HG02588 (cell line): Measurements from ENCODE around the gene ARX.

ENCODE experiments used
- ATAC-seq: cut with Tn5 transposase; IDR thresholded peaks from one replicate; pipeline ENCODE4 v1.9.1; 2021; ENCODE audit warnings: mild to moderate bottlenecking, moderate library complexity; ENCODE audit not compliant: unreplicated experiment

Gene ARX

GRCh38 chrX:25015486-25016360, at the start of gene ARX:
Gene ARX (minus strand): TSS chrX:25015965. CDS start chrX:25015737, 228 bp downstream.
- ATAC-seq = no peak

GRCh38 chrX:25059273-25059672, 43.5 kb upstream of the ARX start:
- no peak for ATAC-seq

DNA sequence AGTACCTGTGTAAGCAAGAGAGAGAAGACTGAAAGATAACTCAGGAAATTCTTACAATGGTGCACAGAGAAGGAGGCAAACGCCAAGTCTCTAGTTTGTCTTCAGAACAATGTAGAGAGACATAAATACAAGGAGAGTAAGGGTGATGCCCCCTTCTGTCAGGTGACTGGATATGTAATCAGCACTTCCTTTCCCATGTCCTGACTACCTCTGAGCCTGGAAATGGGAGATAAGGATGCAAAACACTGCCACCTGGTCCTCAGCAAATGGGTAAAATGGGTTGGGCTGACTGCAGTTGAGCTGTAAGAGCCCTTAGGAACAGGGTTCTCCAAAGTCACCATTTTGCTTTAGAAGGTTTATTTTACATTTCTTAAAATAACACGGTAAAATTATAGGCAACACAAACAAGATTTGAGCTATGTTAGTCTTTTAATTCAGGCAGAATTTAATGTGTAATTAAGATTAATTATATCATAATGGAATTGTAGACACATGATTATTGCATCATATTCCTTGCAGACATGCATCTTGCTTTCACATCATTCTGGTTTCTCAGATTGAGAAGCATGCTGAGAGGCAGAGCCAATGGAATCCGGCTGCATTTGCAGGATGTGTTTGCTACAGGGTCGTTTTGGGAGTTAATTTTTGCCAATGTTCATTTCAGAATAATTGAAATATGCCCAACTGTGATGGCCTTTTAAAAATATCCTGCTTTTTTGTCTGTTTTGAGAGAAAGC, 37.2 kb upstream of the ARX start:
- ATAC-seq = no peak

DNA sequence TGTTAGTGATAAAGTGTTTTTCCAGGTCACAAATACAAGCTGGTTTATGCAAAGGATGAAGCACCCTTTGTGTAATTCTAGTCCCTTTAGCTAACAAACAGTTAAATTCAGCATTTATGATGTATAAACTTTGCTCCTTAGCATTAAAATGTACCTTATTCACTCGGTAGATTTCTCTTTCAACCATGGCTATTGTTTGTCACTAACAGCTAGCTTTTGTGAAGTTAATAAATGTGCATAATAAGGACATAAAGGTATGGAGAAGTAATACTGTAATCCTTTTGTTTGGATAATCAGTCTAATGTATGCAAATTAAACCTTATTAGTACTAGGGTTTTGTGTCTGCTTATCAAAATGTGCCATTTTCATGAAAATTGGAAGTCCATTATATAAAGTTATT, 34.2 kb upstream of the ARX start:
- ATAC-seq = no peak

DNA sequence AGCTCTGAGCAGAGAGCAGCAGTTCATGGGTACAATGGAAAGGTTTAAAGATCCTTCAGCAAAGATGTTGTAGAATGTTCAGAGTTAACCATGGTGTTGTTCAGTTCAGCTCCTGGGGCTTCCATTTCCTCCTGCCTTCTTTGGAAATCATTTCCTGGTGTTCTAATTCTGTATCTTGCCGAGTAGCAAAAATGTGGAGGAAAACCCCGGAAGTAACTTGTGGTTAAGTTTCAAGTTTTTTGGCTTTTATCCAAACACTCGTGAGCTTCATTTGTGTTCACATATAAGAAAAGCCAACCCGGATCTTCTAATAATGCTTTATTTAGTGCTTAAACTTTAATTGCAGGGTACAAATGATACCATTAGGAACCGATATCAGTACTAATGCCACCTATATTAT, 33.6 kb upstream of the ARX start:
- no peak for ATAC-seq

GRCh38 chrX:25048178-25048577, 32.4 kb upstream of the ARX start:
- no peak for ATAC-seq

GRCh38 chrX:25043192-25043591, 27.4 kb upstream of the ARX start:
- no peak for ATAC-seq

GRCh38 chrX:25039036-25039435, 23.3 kb upstream of the ARX start:
- ATAC-seq = no peak

- ATAC-seq = no peak
Observed at GRCh38 chrX:25034889-25035288, 19.1 kb upstream of the ARX start.

GRCh38 chrX:25029288-25029825, 13.6 kb upstream of the ARX start:
- no peak for ATAC-seq

- ATAC-seq = no peak
Observed at GRCh38 chrX:25028726-25029125, 13.0 kb upstream of the ARX start.

DNA sequence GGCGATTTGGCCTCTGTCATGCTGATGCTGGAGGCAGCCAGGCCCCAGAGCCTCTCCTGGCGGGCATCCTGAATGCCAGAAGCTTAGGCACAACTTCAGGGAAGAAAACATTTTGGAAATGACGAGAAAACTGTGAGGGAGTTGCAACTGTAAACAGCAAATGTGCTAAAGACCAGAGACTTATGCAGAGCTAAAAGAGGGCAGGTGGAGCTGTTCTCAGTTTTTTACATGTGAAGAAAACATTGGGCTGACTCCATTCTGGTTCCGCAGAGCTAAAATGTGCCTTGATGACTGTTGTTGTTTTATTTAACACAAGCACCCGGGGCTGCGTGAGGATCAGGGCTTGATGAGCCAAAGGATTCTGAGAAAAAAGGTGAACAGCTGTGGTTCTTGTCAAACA, 10.8 kb upstream of the ARX start:
- no peak for ATAC-seq

DNA sequence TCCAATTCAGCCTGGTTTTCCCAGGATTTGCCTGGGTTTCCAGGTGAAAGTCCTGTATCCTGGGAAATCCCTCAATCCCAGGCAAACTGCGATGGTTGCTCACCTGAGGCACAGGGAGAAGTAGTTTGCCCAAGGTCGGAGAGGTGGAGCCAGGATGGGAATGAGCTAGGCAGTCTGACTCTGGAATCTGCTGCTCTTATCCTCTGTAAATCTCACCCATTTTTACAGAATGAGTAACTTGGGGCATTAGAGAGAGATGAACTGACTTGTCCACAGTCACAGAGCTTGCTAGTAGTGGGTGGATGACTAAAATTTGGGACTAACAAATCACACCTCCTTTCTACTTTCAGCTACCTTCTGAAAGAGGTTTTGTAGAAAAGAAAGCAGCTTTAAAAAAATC, 9.8 kb upstream of the ARX start:
- ATAC-seq = no peak

GRCh38 chrX:25023908-25024307, 8.1 kb upstream of the ARX start:
- no peak for ATAC-seq

DNA sequence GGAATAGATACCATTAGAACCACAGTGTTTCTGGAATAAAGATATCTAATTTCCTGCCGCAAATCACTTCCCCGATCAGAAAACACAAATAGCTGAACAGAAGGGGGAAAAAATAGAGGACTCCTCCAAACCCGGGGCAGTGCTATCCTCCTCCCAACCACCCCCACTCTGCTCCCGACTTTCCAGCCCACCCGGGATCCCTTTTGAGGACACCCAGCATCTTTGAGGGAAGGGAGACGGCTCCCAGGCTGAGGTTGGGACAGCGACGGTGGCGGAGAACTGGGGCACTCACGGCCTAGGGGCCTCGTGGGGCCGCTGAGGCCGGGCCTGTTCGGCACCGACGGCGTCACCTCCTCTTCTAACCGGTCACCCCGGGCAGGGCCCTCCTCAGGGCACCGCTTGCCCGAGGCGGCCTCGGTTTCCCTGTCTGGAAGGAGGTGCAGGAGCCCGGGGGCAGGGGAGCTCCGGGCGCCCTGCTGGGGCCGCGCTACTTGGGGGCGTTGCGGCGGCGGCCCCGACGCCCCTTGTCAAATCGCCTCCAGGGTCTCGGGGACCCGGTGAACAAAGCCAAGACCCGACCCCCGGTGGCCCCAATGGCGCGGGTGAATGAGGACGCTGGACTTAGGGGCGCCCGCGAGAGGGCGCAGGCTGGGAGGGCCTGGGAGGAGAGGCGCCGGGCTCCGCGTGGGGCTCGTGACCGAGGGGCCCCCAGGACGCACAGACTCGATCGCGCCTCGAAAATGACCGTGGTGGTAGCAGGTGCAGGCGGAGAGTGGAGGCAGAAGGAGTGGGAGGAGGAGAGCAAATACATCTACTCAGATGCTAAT, 6.9 kb upstream of the ARX start:
- no peak for ATAC-seq

DNA sequence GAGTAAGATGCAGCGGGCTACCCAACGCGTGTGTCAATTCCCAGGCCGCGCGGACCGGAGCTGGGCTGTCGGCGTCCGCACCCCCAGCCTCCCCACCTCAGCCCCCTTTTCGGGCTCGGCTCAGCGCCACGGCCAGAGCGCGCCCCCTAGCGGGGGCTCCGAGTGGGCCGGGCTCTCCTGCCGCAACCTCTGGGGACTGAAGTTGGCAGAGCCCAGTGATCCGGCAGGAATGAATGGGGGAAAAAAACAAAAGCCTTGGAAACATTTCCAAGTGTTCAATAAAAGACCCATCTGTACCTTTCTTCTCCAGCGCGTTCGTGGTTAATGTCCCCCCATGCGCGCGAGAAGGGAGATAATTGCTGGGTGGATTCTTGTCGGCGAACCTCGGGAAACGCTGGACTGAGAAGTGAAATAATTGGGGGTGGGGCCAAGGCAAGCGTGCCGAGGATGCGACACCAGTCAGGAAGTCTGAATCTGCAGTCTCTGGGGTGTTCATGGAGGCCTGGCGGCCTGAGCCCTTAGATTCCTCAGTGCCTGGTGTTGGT, 5.2 kb upstream of the ARX start:
- ATAC-seq = no peak

DNA sequence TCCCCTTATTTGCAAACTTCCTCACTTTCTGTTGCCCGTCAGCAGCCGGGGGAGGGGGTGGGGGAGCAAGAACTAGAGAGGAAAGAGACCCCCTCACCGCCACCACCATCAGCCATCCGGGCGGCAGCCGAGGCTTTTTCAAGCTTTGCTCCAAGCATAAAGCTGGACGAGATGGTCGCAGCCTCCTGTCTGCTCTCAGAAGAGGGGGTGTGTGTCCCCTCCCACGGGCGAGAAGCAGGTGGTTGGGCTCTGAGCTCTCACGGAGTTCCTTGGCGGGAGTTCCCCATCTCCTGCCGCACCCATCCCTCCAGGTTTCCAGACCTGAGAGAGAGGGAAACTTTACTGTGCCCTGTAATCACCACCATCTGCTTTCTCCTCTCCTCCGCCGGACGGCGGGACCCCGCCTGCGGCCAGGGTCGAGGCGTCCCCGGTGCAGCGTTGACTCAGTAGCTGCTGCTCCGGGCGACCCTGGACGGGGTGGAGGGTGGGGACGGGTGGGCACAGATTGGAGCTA, 4.7 kb upstream of the ARX start:
- no peak for ATAC-seq

DNA sequence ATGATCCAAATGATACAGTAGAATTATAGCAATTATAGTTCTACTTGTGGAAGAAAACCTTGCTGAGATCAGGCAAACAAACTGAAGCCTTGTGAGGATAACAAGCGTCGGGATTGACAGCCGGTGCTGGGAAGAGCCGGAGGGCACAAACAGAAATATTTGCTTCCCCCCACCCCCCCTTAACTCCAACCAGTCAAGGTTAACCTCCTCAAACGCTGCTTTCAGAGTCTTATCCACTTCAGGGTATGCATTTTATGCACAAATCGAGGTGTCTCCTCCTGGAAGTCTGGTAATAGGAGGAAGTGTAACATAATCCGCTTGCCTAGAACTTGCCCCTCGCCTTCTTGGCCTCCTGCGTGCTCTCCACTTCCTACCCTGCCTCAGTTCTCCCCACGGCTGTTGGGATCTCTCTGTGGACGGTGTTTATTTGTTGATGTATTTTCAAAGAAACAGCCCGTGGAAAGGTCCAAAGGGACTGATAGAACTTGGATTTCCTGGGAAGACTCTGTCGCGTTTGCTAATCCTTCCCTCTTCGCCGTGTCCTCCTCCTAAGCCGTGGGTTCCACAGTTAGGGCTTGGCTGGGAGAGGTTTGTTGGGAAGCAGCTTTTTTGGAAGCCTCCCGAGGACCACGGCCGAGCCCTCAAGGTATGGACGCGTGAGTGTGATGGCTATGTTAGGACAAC, 4.1 kb upstream of the ARX start:
- no peak for ATAC-seq

DNA sequence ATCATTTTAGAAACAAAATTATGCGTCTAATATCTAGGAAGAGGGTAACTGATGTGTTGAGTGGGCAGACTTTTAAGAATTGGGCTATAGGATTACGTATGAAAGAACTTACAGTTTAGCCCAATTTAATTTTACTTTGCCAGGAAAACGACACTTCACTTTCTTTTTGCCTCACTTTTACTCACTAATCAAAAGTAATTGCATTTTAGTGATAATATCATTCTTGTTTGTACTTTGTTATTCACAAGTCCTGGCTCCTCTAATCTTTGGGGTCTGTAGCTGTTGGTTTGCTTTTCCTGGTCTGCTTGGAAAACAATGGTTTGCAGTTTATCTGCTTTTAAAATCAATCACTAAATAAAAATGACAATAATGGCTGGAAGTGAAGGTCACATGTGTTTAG, 2.9 kb upstream of the ARX start:
- no peak for ATAC-seq

DNA sequence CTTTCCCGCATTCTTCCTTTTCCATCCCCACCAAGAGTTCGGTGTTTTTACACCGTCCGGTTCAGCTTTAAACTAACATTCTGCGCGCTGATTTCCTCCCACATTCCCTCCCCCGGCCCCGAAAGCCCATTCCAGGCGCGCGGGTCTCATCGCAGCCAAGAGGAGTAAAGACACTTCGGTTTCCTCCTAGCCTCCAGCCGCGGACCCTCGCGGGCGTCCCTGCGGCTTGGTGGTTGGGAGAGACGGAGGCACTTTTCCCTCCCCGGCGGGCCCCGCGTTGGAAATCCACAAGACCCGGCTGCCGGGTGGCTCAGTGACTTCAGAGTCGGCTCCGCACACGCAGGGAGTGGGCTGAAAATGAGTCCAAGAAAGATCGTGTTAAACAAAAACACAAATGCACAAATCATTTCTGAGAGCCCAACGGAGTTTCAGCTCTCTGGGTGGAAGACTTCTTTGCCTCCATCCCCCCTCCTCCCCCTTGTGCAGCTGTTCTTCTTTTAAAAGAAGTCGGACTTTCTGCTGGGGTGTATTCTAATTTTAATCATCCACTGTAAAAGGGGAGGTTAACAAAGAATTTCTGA, 2.0 kb upstream of the ARX start:
- ATAC-seq = no peak
